Activated T-helper 1 cell treated with anti-CD3 and anti-CD28 coated beads, Interleukin-12 subunit alpha, Interleukin-12 subunit beta, Interleukin-2, Interleukin-4 antibody, amounts not matched to agents 30 ng/mL and 10 ng/mL and 1 ng/mL, durations not matched to agents 14 hours and 24 hours and 36 hours (primary cell): ENCODE measurements around the gene HSPG2. TPM values are rescaled to one million over a fixed set of nuclear protein-coding genes. Genes with fewer than 3 reads are reported as not detected.
"Not testable (repeated sequence)": the region's sequence is repeated elsewhere in the genome, so short reads cannot be mapped to it uniquely, and the experiment has no call there.

Experiments
- DNase-seq: peaks from one replicate; pipeline ENCODE4 v3.0.0; 2021; ENCODE audit warnings: low spot score
- H3K27ac Mint-ChIP-seq: one replicate; pipeline ENCODE4 v1.8.0; 2021; ENCODE audit warnings: mild to moderate bottlenecking, mixed read lengths
- H3K27me3 Mint-ChIP-seq: one replicate; pipeline ENCODE4 v1.8.0; 2022; ENCODE audit warnings: mild to moderate bottlenecking, moderate library complexity, mixed read lengths; ENCODE audit not compliant: insufficient read depth
- H3K36me3 Mint-ChIP-seq: one replicate; pipeline ENCODE4 v1.8.0; 2021; ENCODE audit warnings: low read depth, mixed read lengths
- H3K4me1 Mint-ChIP-seq: one replicate; pipeline ENCODE4 v1.8.0; 2021; ENCODE audit warnings: low read depth, mixed read lengths
- H3K4me3 Mint-ChIP-seq: one replicate; pipeline ENCODE4 v1.8.0; 2021; ENCODE audit warnings: mild to moderate bottlenecking, moderate library complexity, mixed read lengths
- H3K9me3 Mint-ChIP-seq: one replicate; pipeline ENCODE4 v1.8.0; 2021; ENCODE audit warnings: mixed read lengths
- intact Hi-C: fragments of 100-400 bp; cut with micrococcal nuclease; formaldehyde crosslinking; loops from one replicate; pipeline ENCODE4 v1.15.1; 2024
- total RNA-seq: library from RNA; stranded (reverse); gene quantifications from 2 replicates; pipeline ENCODE4 v1.2.3, GENCODE V29; 2022

The HSPG2 gene
- total RNA-seq, result 1.4 and 2.4 TPM in 2 replicates

DNA sequence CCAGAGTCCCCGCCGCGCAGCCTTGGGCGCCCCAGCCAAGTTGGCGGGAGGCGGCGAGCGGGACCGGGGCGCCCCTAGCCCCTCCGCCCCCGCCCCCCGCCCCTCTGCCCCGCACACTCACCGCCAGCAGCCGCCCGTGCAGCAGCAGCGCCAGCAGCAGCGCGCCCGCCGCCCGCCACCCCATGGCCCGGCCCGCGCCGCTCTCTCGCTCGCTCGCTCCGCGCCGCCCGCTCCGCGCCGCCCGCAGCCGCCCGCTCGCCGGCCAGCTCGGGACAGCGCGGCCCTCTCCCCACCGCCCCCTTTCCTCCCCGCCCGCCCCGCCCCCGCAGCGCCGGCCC, at the start of gene HSPG2:
HSPG2 (minus strand) TSS at position 277 of the 338 bp plus-strand sequence; CDS start at position 184, 93 bp downstream.
- intact Hi-C loops, result loop anchor here (2.0 kb wide), 1 partner anchor 28 kb away; no protein-coding TSS in a partner anchor
- Mint-ChIP-seq H3K4me3 (peak within 1 kb of the TSS; percentile 77), H3K27ac (peak within 1 kb of the TSS; percentile 70), H3K36me3 (no peaks in the 10 kb centered on the region), H3K9me3 (no peaks in the 10 kb centered on the region), H3K4me1 (peaks cover 11% of the 10 kb centered on the region), H3K27me3 (peaks cover 26% of the 10 kb centered on the region)
- DNase-seq, result no peak

GRCh38 chr1:21986386-21986785, 49.3 kb upstream of the HSPG2 start:
- intact Hi-C loops, H3K4me1 Mint-ChIP-seq, H3K36me3 Mint-ChIP-seq, H3K27me3 Mint-ChIP-seq, H3K9me3 Mint-ChIP-seq, H3K27ac Mint-ChIP-seq, H3K4me3 Mint-ChIP-seq, DNase-seq: not testable (repeated sequence)

GRCh38 chr1:21985893-21986292, 48.8 kb upstream of the HSPG2 start:
- H3K27ac Mint-ChIP-seq, H3K4me1 Mint-ChIP-seq, H3K27me3 Mint-ChIP-seq, DNase-seq, intact Hi-C loops, H3K36me3 Mint-ChIP-seq, H3K4me3 Mint-ChIP-seq, H3K9me3 Mint-ChIP-seq: not testable (repeated sequence)

DNA sequence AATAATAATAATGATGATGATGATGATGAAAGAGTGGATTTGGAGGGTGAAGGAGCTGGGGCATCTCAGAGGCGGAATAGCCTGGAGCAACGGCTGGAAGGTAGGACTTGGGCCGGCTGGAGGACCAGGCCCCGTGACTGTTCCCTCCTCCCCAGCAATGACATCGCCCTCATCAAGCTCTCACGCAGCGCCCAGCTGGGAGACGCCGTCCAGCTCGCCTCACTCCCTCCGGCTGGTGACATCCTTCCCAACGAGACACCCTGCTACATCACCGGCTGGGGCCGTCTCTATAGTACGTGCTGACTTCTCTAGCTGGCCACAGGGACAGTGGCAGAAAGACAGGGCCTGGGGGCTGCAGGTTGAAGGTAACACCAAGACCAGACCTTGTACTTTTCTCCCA, 46.4 kb upstream of the HSPG2 start:
- H3K27me3 Mint-ChIP-seq, H3K4me3 Mint-ChIP-seq, H3K4me1 Mint-ChIP-seq, intact Hi-C loops, DNase-seq, H3K27ac Mint-ChIP-seq, H3K36me3 Mint-ChIP-seq, H3K9me3 Mint-ChIP-seq: not testable (repeated sequence)

DNA sequence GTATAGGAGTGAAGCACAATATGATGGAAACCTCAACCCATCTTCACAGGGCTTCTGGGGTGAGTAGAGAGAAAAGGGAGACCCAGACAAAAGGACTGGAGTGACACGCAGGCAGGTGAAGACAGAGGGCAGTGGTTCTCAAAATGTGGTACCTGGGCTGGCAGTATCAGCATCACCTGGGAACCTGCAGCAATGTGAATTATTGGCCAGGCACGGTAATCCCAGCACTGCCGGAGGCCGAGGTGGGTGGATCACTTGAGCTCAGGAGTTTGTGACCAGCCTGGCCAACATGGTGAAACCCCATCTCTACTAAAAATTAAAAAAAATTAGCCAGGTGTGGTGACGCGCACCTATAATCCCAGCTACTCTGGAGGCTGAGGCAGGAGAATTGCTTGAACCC, 45.0 kb upstream of the HSPG2 start:
- H3K4me3 Mint-ChIP-seq, H3K27ac Mint-ChIP-seq, H3K36me3 Mint-ChIP-seq, H3K27me3 Mint-ChIP-seq, DNase-seq, H3K9me3 Mint-ChIP-seq, intact Hi-C loops, H3K4me1 Mint-ChIP-seq: not testable (repeated sequence)

DNA sequence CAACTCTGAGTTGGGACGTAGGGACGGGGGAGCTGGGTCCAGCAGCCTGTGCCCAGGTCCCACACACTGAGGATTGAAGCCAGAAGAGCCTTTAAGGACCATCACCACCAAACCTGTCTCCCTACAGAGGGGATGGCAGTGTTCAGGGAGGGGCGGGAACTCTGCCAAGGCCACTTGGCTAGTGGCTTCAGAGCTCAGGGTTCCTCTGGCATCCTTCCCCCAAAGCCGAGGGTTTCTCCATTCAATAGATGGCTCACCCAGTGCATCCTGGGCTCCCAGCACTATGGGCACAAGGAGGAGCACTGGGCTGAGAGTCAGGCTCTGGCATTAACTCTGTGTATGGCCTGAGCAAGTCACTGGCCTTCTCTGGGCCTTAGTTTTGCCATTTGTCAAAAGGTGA, 44.1 kb upstream of the HSPG2 start:
- H3K27ac Mint-ChIP-seq, H3K36me3 Mint-ChIP-seq, H3K4me1 Mint-ChIP-seq, intact Hi-C loops, H3K27me3 Mint-ChIP-seq, DNase-seq, H3K4me3 Mint-ChIP-seq, H3K9me3 Mint-ChIP-seq: not testable (repeated sequence)

DNA sequence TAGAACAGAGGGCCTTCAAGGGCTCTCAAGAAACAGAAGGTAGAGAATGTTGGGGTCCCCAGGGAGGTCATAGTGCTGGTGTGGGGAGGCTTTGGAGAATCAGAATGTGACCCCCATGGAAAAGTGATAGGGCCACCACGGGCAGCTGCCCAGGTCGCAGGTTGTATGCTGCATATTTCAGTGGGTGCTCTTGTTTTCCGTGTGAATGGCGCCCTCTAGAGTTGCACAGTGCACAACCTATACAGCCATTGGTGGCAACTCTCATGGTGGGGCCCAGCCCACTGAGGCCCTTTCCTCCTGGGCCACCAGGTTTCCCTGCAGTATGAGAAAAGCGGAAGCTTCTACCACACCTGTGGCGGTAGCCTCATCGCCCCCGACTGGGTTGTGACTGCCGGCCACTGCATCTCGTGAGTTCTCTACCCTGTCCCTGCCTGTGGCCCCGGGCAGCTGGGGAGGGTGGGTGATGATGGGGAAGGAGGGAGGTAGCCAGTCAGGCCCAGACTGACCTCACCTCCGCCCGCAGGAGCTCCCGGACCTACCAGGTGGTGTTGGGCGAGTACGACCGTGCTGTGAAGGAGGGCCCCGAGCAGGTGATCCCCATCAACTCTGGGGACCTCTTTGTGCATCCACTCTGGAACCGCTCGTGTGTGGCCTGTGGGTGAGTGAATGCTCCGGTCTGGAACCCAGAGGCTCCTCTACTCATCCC, 43.6 kb upstream of the HSPG2 start:
- DNase-seq, H3K4me1 Mint-ChIP-seq, H3K4me3 Mint-ChIP-seq, H3K27ac Mint-ChIP-seq, H3K9me3 Mint-ChIP-seq, H3K27me3 Mint-ChIP-seq, H3K36me3 Mint-ChIP-seq, intact Hi-C loops: not testable (repeated sequence)

- DNase-seq, H3K9me3 Mint-ChIP-seq, H3K4me1 Mint-ChIP-seq, H3K4me3 Mint-ChIP-seq, H3K27ac Mint-ChIP-seq, H3K36me3 Mint-ChIP-seq, H3K27me3 Mint-ChIP-seq, intact Hi-C loops: not testable (repeated sequence)
Observed at GRCh38 chr1:21978209-21978608, 41.1 kb upstream of the HSPG2 start.

DNA sequence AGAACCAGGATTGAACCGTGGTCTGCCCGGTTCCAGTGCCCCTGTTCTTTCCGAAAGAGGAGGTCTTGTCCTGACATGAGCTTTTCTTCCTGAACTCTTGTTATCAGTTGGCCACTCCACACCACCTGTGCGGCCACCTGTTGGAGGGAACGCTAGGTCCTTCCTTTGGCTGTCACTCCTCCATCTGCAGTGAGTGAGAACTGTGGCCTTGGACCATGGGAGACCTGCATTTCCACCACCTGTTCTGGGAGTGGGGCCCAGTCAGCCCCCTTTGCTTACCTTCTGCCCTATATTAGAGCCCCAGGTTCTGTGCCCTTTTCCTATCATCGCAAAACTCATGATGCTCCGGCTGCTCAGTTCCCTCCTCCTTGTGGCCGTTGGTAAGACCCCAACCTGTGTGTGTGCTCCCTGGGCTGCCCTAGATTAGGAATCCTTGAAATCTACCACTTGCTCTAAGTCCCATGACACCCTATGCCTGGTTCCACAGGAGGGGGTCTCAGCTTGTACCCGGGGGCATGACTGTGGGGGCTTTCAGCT, 39.7 kb upstream of the HSPG2 start, which contains the start of gene CELA3B:
CELA3B (plus strand) TSS at position 320 of the 537 bp plus-strand sequence; CDS start at position 338, 18 bp downstream.
- H3K4me1 Mint-ChIP-seq, DNase-seq, H3K4me3 Mint-ChIP-seq, H3K27me3 Mint-ChIP-seq, H3K9me3 Mint-ChIP-seq, intact Hi-C loops, H3K36me3 Mint-ChIP-seq, H3K27ac Mint-ChIP-seq: not testable (repeated sequence)

DNA sequence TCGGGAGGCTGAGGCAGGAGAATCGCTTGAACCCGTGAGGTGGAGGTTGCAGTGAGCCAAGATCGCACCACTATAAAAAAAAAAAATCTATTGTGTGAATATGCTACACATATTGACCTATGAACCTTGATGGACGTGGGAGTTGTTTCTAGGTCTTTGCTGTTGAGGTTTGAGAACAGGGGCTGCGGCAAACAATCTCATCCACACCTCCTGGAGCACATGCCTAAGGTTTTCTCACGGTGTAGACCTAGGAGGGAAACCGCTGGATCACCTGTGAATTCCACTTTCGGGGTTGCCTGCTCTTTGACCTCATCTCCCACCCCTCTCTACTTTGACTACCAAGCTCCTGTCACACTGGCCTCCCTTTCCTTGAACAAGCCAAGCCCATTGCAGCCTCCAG, 38.2 kb upstream of the HSPG2 start:
- H3K9me3 Mint-ChIP-seq, H3K4me3 Mint-ChIP-seq, H3K4me1 Mint-ChIP-seq, DNase-seq, H3K27ac Mint-ChIP-seq, H3K36me3 Mint-ChIP-seq, intact Hi-C loops, H3K27me3 Mint-ChIP-seq: not testable (repeated sequence)

DNA sequence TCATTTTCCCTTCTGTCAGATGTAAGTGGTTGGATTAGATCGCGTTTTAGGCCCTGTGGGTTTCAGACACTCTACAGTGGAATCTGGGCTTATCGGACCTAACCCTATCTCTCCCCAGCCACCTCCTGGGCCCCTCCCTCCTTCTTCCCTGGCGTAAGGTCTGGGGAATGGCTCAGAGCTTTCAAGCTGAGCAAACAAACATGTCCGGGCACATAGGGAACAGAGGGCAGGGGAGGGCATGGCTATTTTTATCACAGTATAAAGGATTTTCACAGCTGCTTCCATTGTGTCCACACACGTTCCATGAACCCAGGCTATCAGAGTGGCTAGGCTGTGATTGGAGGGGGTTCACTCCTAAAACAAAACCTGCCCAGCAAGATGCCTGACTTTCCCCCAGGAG, 37.6 kb upstream of the HSPG2 start:
- intact Hi-C loops, H3K27ac Mint-ChIP-seq, H3K9me3 Mint-ChIP-seq, H3K36me3 Mint-ChIP-seq, DNase-seq, H3K27me3 Mint-ChIP-seq, H3K4me3 Mint-ChIP-seq, H3K4me1 Mint-ChIP-seq: not testable (repeated sequence)

DNA sequence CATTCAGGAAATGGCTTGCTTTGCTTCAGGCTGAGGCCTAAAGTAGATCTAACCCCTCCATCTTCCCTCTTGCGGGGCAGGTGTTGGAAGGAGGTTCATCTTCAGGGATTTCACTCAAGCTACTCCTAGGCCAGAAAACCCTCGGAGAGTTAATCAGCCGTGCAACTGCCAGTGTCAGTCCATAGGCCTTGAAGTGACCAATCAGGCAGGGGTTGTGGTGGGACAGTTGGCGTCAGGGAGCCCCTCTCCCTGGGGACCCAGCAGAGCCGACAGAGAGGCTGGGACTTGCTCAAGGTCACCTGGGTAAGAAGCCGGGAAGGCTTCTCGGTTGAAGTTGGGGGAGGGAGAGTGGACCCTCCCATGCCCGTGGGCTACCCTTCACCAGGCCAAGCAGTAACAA, 36.8 kb upstream of the HSPG2 start:
- H3K27ac Mint-ChIP-seq, H3K27me3 Mint-ChIP-seq, DNase-seq, H3K4me3 Mint-ChIP-seq, intact Hi-C loops, H3K4me1 Mint-ChIP-seq, H3K9me3 Mint-ChIP-seq, H3K36me3 Mint-ChIP-seq: not testable (repeated sequence)

DNA sequence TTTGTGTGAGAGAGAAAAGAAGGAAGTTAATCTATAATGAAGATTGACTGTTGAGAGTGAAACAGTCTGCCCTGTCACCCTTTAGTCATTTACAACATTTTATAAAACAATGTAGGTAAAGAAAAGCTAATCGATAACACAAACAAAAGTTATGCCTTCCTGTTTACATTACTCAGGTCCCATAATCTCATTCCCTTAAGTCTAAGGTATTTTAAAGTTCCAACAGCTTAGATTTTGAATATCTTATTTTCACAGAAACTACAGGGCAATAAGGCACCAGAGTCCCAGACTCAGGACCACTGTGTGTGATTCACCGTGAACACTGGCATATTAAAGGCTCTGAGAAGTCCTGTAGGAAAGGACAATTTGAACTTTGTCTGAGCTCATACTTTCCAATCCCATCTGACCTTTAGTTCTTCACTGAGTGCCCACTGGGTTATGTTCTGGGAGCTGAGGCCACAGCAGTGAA, 35.9 kb upstream of the HSPG2 start:
- DNase-seq, H3K27ac Mint-ChIP-seq, H3K36me3 Mint-ChIP-seq, H3K27me3 Mint-ChIP-seq, intact Hi-C loops, H3K4me3 Mint-ChIP-seq, H3K9me3 Mint-ChIP-seq, H3K4me1 Mint-ChIP-seq: not testable (repeated sequence)

DNA sequence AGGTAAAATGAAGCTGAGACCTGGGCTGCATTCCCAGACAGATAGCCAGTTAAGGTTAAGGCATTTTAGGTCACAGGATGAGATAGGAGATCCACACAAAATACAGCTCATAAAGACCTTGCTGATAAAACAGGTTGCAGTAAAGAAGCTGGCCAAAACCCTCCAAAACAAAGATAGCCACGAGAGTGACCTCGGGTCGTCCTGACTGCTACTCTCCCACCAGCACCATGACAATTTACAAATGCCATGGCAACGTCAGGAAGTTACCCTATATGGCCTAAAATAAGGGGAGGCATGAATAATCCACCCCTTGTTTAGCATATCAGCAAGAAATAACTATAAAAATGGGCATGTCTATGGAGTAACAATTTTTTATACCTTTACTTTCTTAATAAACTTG, 33.4 kb upstream of the HSPG2 start:
- H3K9me3 Mint-ChIP-seq, intact Hi-C loops, H3K36me3 Mint-ChIP-seq, H3K27ac Mint-ChIP-seq, H3K27me3 Mint-ChIP-seq, DNase-seq, H3K4me3 Mint-ChIP-seq, H3K4me1 Mint-ChIP-seq: not testable (repeated sequence)
